Stimulated activated CD4-positive, alpha-beta T cell treated with anti-CD3 and anti-CD28 coated beads, TNF-alpha, amount 100 ng/mL, for 48 hours (primary cell): Measurements from ENCODE around the gene ITGBL1.

Source experiments
- DNase-seq, 3 donors: peaks; one replicate each; pipeline ENCODE4 v3.0.0-alpha.2; 2020; ENCODE audit warnings: low read depth in 3 of 3

Gene ITGBL1

DNA sequence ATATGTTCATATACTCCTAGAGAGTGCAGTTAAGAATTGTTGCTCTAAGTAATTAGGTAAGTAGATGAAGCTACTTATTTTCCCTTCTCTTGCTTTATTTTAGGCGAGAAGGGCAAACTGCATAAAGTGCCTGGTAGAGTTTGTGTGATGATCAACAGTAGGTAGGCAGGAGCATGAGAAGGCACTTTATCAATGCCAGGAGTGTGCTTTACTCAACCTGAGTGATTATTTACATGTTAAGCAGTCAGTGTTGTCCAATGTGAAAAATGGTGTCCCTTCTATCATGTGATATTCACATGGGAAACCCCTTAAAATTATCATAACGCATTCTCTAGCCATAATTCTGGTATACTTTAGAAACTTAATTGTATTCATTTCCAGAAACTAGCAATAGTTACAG, 294.0 kb downstream of the ITGBL1 start:
- no peak for DNase-seq

DNA sequence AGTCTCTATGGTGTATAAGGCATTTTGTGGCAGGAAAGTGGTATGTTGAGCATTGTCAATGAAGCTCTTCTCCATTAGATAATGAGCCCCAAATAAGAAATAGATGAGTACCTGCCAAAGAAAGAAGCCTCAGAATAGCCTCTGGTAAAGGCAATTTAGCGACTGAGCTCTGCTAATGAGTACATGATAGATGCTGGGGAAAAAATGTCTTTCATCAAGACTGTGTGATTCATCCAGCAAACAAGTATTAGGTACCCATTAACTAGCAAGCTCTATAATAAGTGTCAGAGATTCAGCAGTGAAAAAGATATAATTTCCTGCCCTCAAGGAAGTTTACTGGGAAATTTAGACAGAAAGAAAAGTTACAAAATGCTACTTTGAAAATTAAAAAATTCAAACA, 294.6 kb downstream of the ITGBL1 start:
- DNase-seq = no peak

DNA sequence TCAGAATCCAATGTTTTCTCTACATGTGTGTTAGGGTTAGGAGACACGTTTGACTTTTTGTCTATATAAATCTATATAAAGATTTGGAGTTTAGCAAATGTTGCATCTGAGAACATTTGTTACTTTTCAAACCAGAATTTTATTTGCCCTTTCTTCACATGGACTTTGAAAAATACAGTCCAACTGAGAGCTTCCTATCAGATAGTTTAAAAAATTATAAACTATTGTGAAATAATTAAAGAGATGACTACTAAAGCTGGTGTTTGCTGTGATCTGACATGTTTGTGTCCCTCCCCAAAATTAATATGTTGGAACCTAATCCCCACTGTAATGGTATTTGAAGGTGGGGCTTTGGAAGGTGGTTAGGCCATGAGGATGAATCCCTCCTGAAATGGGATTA, 297.1 kb downstream of the ITGBL1 start:
- no peak for DNase-seq

DNA sequence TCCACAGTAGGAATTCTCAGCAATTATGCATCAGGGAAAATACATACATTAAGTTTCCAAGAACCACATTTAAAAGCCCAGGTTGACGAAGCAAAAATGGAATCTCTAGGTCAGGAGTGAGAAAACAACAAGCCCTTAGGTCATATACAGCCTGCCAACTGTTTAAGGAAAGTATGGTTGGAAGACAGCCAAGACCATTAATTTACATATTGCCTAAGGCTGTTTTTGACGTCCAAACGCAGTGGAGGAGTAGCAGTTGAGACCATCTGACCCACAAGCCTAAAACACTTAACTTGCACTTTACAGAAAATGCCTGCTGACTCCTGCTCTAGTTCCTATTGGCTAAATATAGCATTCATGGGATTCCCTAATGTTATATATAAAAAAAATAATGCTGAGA, 299.0 kb downstream of the ITGBL1 start:
- DNase-seq = no peak

DNA sequence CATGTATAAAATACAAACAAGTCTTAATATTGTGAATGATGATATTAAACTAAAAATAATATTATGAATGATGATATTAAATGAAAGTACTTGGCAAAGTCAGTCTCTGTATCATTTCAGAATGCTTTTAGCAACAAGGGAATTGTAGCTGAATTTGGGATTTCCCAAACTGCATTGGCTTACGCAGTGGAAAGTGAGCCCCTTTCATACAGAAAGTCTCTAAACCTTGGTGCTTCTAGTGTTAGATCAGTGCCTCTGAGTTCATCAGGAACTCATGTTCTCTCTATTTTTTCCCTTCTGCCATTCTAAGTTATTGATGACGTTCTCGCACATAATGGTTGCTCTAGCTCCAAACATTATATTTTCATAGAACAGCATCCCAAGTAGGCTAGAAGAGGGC, 300.0 kb downstream of the ITGBL1 start:
- no peak for DNase-seq

DNA sequence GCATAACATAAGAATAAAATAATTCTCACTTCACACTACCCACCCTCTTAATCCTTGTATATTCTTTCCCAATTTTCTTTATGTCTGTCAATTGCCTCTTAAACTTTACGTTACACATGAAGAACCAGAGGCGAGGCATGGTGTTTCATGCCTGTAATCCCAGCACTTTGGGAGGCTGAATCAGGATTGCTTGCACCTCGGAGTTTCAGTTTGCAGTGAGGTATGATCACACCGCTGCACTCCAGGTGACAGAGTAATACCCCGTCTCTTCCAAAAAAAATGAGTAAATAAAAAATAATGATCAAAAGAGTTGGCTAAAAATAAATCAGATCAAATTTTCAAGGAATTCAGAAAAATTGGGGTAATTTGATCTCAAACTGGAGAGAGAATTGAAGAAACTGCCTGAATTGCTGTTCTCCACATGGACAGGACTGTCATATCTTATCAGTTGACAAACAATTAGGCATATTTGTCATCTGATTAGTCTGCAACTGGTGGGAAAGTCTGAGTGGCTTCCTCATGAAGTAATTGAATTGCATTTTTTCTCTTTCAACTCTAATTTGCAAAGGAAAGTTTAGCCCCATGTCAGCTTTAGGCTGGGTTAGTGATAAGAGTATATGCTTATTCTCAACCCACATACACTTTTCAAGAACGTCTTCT, 302.9 kb downstream of the ITGBL1 start:
- DNase-seq = no peak

DNA sequence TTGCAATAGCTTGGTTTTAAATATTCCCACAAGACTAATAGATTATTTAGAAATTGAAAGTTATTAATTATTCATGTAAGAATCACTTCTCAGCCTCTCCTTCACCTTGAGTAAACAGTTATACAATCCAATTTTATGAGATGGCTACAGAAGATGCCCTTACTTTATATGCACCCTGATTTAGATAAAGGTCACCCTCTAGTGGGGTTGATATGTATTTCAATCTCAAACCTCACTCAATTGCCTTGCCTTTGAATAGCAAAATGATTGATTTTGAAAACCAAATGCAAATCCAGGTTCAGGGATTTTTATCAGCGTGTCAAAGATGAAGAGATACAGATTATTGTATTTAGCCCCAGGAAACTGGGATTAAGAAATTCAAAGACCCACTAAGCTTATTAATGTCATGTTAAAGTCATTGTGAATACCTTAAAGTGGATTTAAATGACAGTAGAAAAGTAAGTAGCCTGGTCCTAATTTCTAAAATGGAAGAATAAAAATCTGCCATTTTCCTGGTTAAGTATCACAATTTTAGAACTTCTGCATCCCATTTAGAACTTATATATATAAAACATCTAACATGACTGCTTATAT, 305.1 kb downstream of the ITGBL1 start:
- no peak for DNase-seq

DNA sequence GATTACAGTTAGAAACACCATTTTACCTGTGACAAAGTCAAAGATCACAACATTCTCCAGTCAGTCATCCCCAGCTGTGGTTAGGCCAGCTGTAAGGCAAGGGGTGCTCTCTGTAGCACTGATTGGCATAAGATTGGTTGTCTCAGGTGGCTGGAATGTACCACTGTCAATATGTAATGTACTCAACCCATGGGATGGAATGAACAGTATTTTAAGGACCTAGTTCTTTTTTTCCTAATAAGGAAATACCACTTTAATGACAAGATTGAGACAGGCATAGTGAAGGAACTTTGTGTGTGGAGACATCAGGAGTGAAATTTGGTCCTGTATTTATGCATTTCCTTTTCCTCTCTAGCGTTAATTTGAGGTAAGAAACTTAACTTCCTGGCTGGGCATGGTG, 310.7 kb downstream of the ITGBL1 start:
- DNase-seq = no peak
